Liver (tissue), 9 donors: Measurements from ENCODE around the gene SLC25A13. TPM values are rescaled to one million over a fixed set of nuclear protein-coding genes. Genes with fewer than 3 reads are reported as not detected.

Experiments
- DNase-seq: peaks from one replicate; pipeline ENCODE4 v3.0.0-alpha.2; 2017; ENCODE audit warnings: low spot score
- H3K27ac ChIP-seq, 2 donors: one replicate each; pipeline ENCODE4 v1.7.0; 2013; ENCODE audit warnings: inconsistent platforms in 2 of 2, low read length in 2 of 2, control low read depth in 1 of 2, low read depth in 1 of 2, mild to moderate bottlenecking in 1 of 2
- H3K27me3 ChIP-seq, 4 donors: one replicate each; pipeline versions ENCODE4 v1.6.1 to v1.7.0; 2013; ENCODE audit warnings: low read length in 3 of 4, inconsistent platforms in 1 of 4, mild to moderate bottlenecking in 1 of 4, moderate library complexity in 1 of 4; ENCODE audit not compliant: control insufficient read depth in 4 of 4, insufficient read depth in 4 of 4
- H3K36me3 ChIP-seq, 4 donors: one replicate each; pipeline versions ENCODE4 v1.6.1 to v1.7.0; 2013; ENCODE audit warnings: low read length in 3 of 4, mild to moderate bottlenecking in 3 of 4, low read depth in 1 of 4, moderate library complexity in 1 of 4; ENCODE audit not compliant: control insufficient read depth in 4 of 4, insufficient read depth in 3 of 4
- H3K4me1 ChIP-seq, 4 donors: one replicate each; pipeline versions ENCODE4 v1.6.1 to v1.7.0; 2013; ENCODE audit warnings: low read length in 3 of 4, mild to moderate bottlenecking in 3 of 4, moderate library complexity in 1 of 4; ENCODE audit not compliant: control insufficient read depth in 4 of 4, insufficient read depth in 4 of 4
- H3K4me3 ChIP-seq, 3 donors: one replicate each; pipeline versions ENCODE4 v1.6.1 to v1.7.0; 2013; ENCODE audit warnings: low read length in 3 of 3, control low read depth in 1 of 3, low read depth in 1 of 3, mild to moderate bottlenecking in 1 of 3
- H3K9ac ChIP-seq, 2 donors: one replicate each; pipeline ENCODE4 v1.7.0; 2013; ENCODE audit warnings: low read length in 2 of 2, mild to moderate bottlenecking in 2 of 2, moderate library complexity in 2 of 2, control low read depth in 1 of 2, low read depth in 1 of 2
- H3K9me3 ChIP-seq, 4 donors: one replicate each; pipeline versions ENCODE4 v1.6.1 to v1.7.0; 2013; ENCODE audit warnings: low read length in 3 of 4; ENCODE audit not compliant: control insufficient read depth in 4 of 4
- EGR1 ChIP-seq, 2 donors: IDR thresholded peaks; 2 replicates each; pipeline ENCODE4 v1.6.1; 2016 to 2018; ENCODE audit warnings: antibody characterized with exemption in 2 of 2, low read depth in 2 of 2
- FOXA1 ChIP-seq: IDR thresholded peaks from 2 replicates; pipeline ENCODE4 v1.6.1; 2016; ENCODE audit warnings: antibody characterized with exemption
- FOXA2 ChIP-seq: IDR thresholded peaks from 2 replicates; pipeline ENCODE4 v1.6.1; 2016; ENCODE audit warnings: antibody characterized with exemption
- GABPA ChIP-seq, 2 donors: IDR thresholded peaks in 1 of 2; conservative IDR thresholded peaks in 1 of 2; 2 replicates each; pipeline ENCODE4 v1.6.1; 2016; ENCODE audit warnings: antibody characterized with exemption in 2 of 2, mild to moderate bottlenecking in 1 of 2, moderate library complexity in 1 of 2
- HNF4A ChIP-seq, 2 donors: conservative IDR thresholded peaks; 2 replicates each; pipeline ENCODE4 v1.6.1; 2016; ENCODE audit warnings: antibody characterized with exemption in 2 of 2, mild to moderate bottlenecking in 2 of 2
- HNF4G ChIP-seq: IDR thresholded peaks from 2 replicates; pipeline ENCODE4 v1.6.1; 2016; ENCODE audit warnings: antibody characterized with exemption
- JUND ChIP-seq, 2 donors: IDR thresholded peaks; 2 replicates each; pipeline ENCODE4 v1.6.1; 2016; ENCODE audit warnings: antibody characterized with exemption in 2 of 2
- MAX ChIP-seq: IDR thresholded peaks from 2 replicates; pipeline ENCODE4 v1.6.1; 2016; ENCODE audit warnings: antibody characterized with exemption
- NR2F2 ChIP-seq: IDR thresholded peaks from 2 replicates; pipeline ENCODE4 v1.6.1; 2016; ENCODE audit warnings: antibody characterized with exemption
- RAD21 ChIP-seq, 2 donors: IDR thresholded peaks; 2 replicates each; pipeline ENCODE4 v1.6.1; 2016; ENCODE audit warnings: antibody characterized with exemption in 2 of 2, mild to moderate bottlenecking in 2 of 2
- RXRA ChIP-seq, 2 donors: IDR thresholded peaks; 2 replicates each; pipeline ENCODE4 v1.6.1; 2017 to 2018; ENCODE audit warnings: antibody characterized with exemption in 2 of 2, mild to moderate bottlenecking in 1 of 2
- TAF1 ChIP-seq: conservative IDR thresholded peaks from 2 replicates; pipeline ENCODE4 v1.6.1; 2016; ENCODE audit warnings: antibody characterized with exemption, mild to moderate bottlenecking
- YY1 ChIP-seq: IDR thresholded peaks from 2 replicates; pipeline ENCODE4 v1.6.1; 2016; ENCODE audit warnings: antibody characterized with exemption, mild to moderate bottlenecking
- WGBS: extraction: QIAGEN DNeasy Blood & Tissue Kit; methylation state at CpG from one replicate; pipeline ENCODE4 v1.1.7; 2013; 5-methylcytosine and 5-hydroxymethylcytosine counted together
- polyA plus RNA-seq, 2 donors: library from polyadenylated mRNA; stranded (reverse) in 1 of 2; unstranded in 1 of 2; fragments of 200-250 nt in 1 of 2; fragments of >200 nt in 1 of 2; fragmentation: Nextera tagmentation in 1 of 2; extraction: Ambion mirVana in 1 of 2; gene quantifications; one replicate each; pipeline versions ENCODE4 v1.2.1 to v1.2.3, GENCODE V29; 2013 to 2015
- total RNA-seq, 2 donors: library from RNA; depleted of rRNA; stranded (reverse); fragments of >200 nt; gene quantifications; one replicate each; pipeline ENCODE4 v1.2.3, GENCODE V29; 2014
- TF ChIP-seq, protein P1 (sequence below): IDR thresholded peaks from 2 replicates; pipeline ENCODE4 v1.6.1; 2016; ENCODE audit warnings: antibody characterized with exemption
- TF ChIP-seq, protein P2 (sequence below): fragments of 150-350 bp; IDR thresholded peaks from 2 replicates; pipeline ENCODE4 v1.5.1; 2017; ENCODE audit warnings: improper control_type of control experiment, low read depth, low read length; ENCODE audit not compliant: missing input control
- donor health status: healthy.
- donor health status: healthy.
- donor health status: healthy.
- donor health status: healthy.
- donor health status: healthy.

SLC25A13 gene
- total and polyA plus RNA-seq, 4 donors: 45.6 to 116 (median 63.9) TPM

DNA sequence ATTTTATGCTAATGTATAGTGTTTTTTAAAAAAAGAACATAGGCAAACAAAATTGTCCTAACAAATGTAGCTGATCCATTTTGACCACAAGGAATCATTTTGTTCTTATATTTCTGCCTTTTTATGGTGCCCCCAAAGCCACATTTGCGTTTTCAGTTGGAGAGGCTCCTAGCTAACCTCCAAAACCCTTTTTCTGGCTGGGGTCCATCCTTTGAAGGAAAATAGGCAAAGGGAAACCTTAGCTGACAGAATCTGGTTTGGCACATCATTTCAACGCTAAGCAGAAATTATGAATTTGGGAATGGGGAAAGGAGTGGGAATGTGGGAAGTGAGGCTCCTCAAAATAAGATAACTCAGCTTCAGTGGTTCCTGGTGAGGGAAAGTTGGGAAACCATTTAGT, 25.6 kb upstream of the SLC25A13 start:
- 94% methylated on average over 2 of the region's 2 CpGs for WGBS
- TF ChIP-seq HNF4A (conservative IDR thresholded peaks at IDR 0.05) (no peak), EGR1 (IDR thresholded peaks at IDR 0.05; ENCODE audit: low read depth in 2 of 2) (no peak), FOXA1 (no peak), MAX (no peak)
- TF ChIP-seq, protein P1, sequence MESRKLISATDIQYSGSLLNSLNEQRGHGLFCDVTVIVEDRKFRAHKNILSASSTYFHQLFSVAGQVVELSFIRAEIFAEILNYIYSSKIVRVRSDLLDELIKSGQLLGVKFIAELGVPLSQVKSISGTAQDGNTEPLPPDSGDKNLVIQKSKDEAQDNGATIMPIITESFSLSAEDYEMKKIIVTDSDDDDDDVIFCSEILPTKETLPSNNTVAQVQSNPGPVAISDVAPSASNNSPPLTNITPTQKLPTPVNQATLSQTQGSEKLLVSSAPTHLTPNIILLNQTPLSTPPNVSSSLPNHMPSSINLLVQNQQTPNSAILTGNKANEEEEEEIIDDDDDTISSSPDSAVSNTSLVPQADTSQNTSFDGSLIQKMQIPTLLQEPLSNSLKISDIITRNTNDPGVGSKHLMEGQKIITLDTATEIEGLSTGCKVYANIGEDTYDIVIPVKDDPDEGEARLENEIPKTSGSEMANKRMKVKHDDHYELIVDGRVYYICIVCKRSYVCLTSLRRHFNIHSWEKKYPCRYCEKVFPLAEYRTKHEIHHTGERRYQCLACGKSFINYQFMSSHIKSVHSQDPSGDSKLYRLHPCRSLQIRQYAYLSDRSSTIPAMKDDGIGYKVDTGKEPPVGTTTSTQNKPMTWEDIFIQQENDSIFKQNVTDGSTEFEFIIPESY: no peak
- Histone ChIP-seq H3K27ac (no peak overlapping the region), H3K36me3 (no peaks in the 10 kb centered on the region), H3K9ac (no peak overlapping the region), H3K27me3 (no peaks in the 10 kb centered on the region), H3K4me3 (no peak overlapping the region), H3K4me1 (no peaks in the 10 kb centered on the region), H3K9me3 (no peaks in the 10 kb centered on the region)
- DNase-seq: no peak

DNA sequence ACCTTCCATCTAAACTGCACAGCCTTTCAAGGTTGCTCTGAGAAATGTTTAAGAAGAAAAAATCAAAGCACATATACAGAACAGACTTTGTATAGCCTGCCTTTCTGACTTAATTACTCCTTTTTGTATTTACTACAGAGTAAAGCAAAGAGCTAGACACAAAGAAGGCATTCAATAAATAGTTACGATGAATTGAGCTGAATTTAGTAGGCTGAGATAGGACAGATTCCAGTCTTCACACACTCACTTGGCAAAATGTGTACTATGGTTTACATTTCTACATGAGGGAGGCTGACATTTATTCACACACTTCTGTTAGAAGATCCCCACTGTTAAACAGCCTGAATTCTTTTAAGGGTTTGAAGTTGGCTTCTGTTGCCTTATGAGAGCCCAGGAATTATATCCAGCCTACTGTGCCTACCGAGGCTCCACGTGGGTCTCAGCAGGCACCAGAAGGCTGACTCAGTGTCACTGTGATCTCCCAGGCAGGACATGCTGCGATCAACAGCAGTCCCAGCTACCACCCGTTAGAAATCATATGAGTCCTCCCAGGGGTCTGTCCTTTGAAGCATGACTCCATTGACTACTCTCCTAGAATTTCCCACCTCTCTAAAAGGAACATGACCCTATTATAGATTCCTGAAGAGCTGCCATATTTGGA, 24.5 kb upstream of the SLC25A13 start:
- no peak overlapping the region for H3K9ac ChIP-seq
- no peak for DNase-seq
- WGBS: 68% methylated on average over 5 of the region's 5 CpGs
- no peaks in the 10 kb centered on the region for H3K27me3 ChIP-seq
- H3K4me3 ChIP-seq: no peak overlapping the region
- no peaks in the 10 kb centered on the region for H3K36me3 ChIP-seq
- no peak for TF ChIP-seq MAX
- TF ChIP-seq NR2F2: no peak
- no peak for TF ChIP-seq RXRA (IDR thresholded peaks at IDR 0.05)
- TF ChIP-seq YY1: no peak
- no peak for TF ChIP-seq GABPA (IDR thresholded peaks at IDR 0.05 in 1 of 2, conservative IDR thresholded peaks at IDR 0.05 in 1 of 2)
- TF ChIP-seq FOXA1: no peak
- TF ChIP-seq FOXA2: no peak
- TF ChIP-seq JUND (IDR thresholded peaks at IDR 0.05): no peak
- no peak for TF ChIP-seq TAF1
- TF ChIP-seq RAD21 (IDR thresholded peaks at IDR 0.05): no peak
- no peak for TF ChIP-seq HNF4G
- TF ChIP-seq, protein P2, sequence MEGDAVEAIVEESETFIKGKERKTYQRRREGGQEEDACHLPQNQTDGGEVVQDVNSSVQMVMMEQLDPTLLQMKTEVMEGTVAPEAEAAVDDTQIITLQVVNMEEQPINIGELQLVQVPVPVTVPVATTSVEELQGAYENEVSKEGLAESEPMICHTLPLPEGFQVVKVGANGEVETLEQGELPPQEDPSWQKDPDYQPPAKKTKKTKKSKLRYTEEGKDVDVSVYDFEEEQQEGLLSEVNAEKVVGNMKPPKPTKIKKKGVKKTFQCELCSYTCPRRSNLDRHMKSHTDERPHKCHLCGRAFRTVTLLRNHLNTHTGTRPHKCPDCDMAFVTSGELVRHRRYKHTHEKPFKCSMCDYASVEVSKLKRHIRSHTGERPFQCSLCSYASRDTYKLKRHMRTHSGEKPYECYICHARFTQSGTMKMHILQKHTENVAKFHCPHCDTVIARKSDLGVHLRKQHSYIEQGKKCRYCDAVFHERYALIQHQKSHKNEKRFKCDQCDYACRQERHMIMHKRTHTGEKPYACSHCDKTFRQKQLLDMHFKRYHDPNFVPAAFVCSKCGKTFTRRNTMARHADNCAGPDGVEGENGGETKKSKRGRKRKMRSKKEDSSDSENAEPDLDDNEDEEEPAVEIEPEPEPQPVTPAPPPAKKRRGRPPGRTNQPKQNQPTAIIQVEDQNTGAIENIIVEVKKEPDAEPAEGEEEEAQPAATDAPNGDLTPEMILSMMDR: no peak
- TF ChIP-seq, protein P1: no peak
- no peaks in the 10 kb centered on the region for H3K9me3 ChIP-seq
- no peaks in the 10 kb centered on the region for H3K4me1 ChIP-seq
- H3K27ac ChIP-seq: no peak overlapping the region
